DND-41 (cell line): Measurements from ENCODE around the gene SPSB3.

Experiments used
- CTCF ChIP-seq: IDR thresholded peaks from 2 replicates; pipeline ENCODE4 v1.5.1; 2012; ENCODE audit warnings: borderline replicate concordance, low read length, moderate library complexity, mild to moderate bottlenecking; ENCODE audit not compliant: poor library complexity, severe bottlenecking; ENCODE audit errors: extremely low read depth
- EZH2 ChIP-seq: IDR thresholded peaks from 3 replicates; pipeline ENCODE4 v1.6.1; 2012; ENCODE audit warnings: borderline replicate concordance, low read depth, mild to moderate bottlenecking, moderate library complexity, low read length, inconsistent platforms; ENCODE audit not compliant: severe bottlenecking

GRCh38 chr16:1812732-1813163 lies 30.4 kb upstream of the SPSB3 start:
- TF ChIP-seq CTCF (peak; percentile 36), EZH2 (no peak)
